H9 (cell line): ENCODE results near the gene CPT1A. TPM values are rescaled to one million over a fixed set of nuclear protein-coding genes. Genes with fewer than 3 reads are reported as not detected.

Experiments used
- DNase-seq: peaks from one replicate; pipeline ENCODE4 v3.0.0-alpha.2; 2017
- H2AFZ ChIP-seq: one replicate; pipeline ENCODE4 v1.6.1; 2013; ENCODE audit warnings: mild to moderate bottlenecking, low read length, control low read depth, moderate library complexity
- H2AK5ac ChIP-seq: 2 replicates; pipeline ENCODE4 v1.6.1; 2013; ENCODE audit warnings: low read length, control low read depth, mixed read lengths; ENCODE audit not compliant: insufficient read length
- H2BK120ac ChIP-seq: one replicate; pipeline ENCODE4 v1.6.1; 2013; ENCODE audit warnings: low read depth, mild to moderate bottlenecking, low read length, control low read depth, inconsistent platforms; ENCODE audit not compliant: poor library complexity, severe bottlenecking
- H2BK12ac ChIP-seq: 2 replicates; pipeline ENCODE4 v1.6.1; 2013; ENCODE audit warnings: low read length, control low read depth, mixed read lengths, low read depth; ENCODE audit not compliant: insufficient read length
- H2BK15ac ChIP-seq: 2 replicates; pipeline ENCODE4 v1.6.1; 2013; ENCODE audit warnings: low read depth, low read length, control low read depth
- H2BK20ac ChIP-seq: one replicate; pipeline ENCODE4 v1.6.1; 2013; ENCODE audit warnings: low read depth, mild to moderate bottlenecking, low read length, control low read depth, inconsistent platforms; ENCODE audit not compliant: poor library complexity, severe bottlenecking
- H2BK5ac ChIP-seq: 2 replicates; pipeline ENCODE4 v1.6.1; 2013; ENCODE audit warnings: low read length, control low read depth, mixed read lengths; ENCODE audit not compliant: insufficient read length
- H3K14ac ChIP-seq: 2 replicates; pipeline ENCODE4 v1.6.1; 2013; ENCODE audit warnings: low read length, control low read depth; ENCODE audit not compliant: insufficient read depth
- H3K18ac ChIP-seq: 2 replicates; pipeline ENCODE4 v1.6.1; 2013; ENCODE audit warnings: low read depth, mild to moderate bottlenecking, mixed read lengths, low read length, control low read depth; ENCODE audit not compliant: insufficient read length
- H3K23ac ChIP-seq: 2 replicates; pipeline ENCODE4 v1.6.1; 2013; ENCODE audit warnings: low read length, control low read depth, mixed read lengths, low read depth; ENCODE audit not compliant: insufficient read length
- H3K23me2 ChIP-seq: 2 replicates; pipeline ENCODE4 v1.6.1; 2013; ENCODE audit warnings: low read depth, mild to moderate bottlenecking, mixed read lengths, low read length, control low read depth; ENCODE audit not compliant: insufficient read length, poor library complexity, severe bottlenecking
- H3K27ac ChIP-seq: 2 replicates; pipeline ENCODE4 v1.5.1; 2013; ENCODE audit warnings: low read length, control low read depth, mixed read lengths, low read depth; ENCODE audit not compliant: insufficient read length
- H3K27me3 ChIP-seq: 2 replicates; pipeline ENCODE4 v1.6.1; 2013; ENCODE audit warnings: low read length, control low read depth, inconsistent platforms; ENCODE audit not compliant: insufficient read depth
- H3K4ac ChIP-seq: 2 replicates; pipeline ENCODE4 v1.6.1; 2013; ENCODE audit warnings: low read depth, mild to moderate bottlenecking, control low read depth, inconsistent platforms, low read length, moderate library complexity
- H3K4me1 ChIP-seq: 2 replicates; pipeline ENCODE4 v1.6.1; 2013; ENCODE audit warnings: low read length, control low read depth, inconsistent platforms; ENCODE audit not compliant: insufficient read depth
- H3K4me2 ChIP-seq: 2 replicates; pipeline ENCODE4 v1.6.1; 2013; ENCODE audit warnings: low read length, control low read depth, mixed read lengths; ENCODE audit not compliant: insufficient read length, insufficient read depth
- H3K56ac ChIP-seq: 2 replicates; pipeline ENCODE4 v1.6.1; 2013; ENCODE audit warnings: low read depth, mild to moderate bottlenecking, mixed read lengths, low read length, control low read depth; ENCODE audit not compliant: insufficient read length
- H3K79me1 ChIP-seq: 2 replicates; pipeline ENCODE4 v1.6.1; 2013; ENCODE audit warnings: low read depth, mild to moderate bottlenecking, moderate library complexity, low read length, control low read depth, inconsistent platforms; ENCODE audit not compliant: insufficient read depth, poor library complexity, severe bottlenecking
- H3K79me2 ChIP-seq: 2 replicates; pipeline ENCODE4 v1.6.1; 2013; ENCODE audit warnings: low read length, control low read depth, inconsistent platforms; ENCODE audit not compliant: insufficient read depth
- H3K9ac ChIP-seq: 2 replicates; pipeline ENCODE4 v1.6.1; 2013; ENCODE audit warnings: low read length, control low read depth, mixed read lengths; ENCODE audit not compliant: insufficient read length; ENCODE audit errors: extremely low read depth
- H3K9me3 ChIP-seq: one replicate; pipeline ENCODE4 v1.6.1; 2013; ENCODE audit warnings: low read depth, low read length, inconsistent platforms; ENCODE audit not compliant: control insufficient read depth
- H3T11ph ChIP-seq: one replicate; pipeline ENCODE4 v1.6.1; 2013; ENCODE audit warnings: mild to moderate bottlenecking, low read length, control low read depth, inconsistent platforms
- H4K20me1 ChIP-seq: one replicate; pipeline ENCODE4 v1.6.1; 2013; ENCODE audit not compliant: control insufficient read depth, insufficient read length, insufficient read depth
- H4K5ac ChIP-seq: 2 replicates; pipeline ENCODE4 v1.6.1; 2013; ENCODE audit warnings: low read depth, mild to moderate bottlenecking, mixed read lengths, low read length, control low read depth; ENCODE audit not compliant: insufficient read length
- H4K8ac ChIP-seq: replicated peaks from 2 replicates; pipeline ENCODE4 v1.6.1; 2013; ENCODE audit warnings: low read length, control low read depth, mixed read lengths, low read depth; ENCODE audit not compliant: insufficient read length
- H4K91ac ChIP-seq: 2 replicates; pipeline ENCODE4 v1.6.1; 2013; ENCODE audit warnings: low read depth, mild to moderate bottlenecking, moderate library complexity, mixed read lengths, low read length, control low read depth; ENCODE audit not compliant: insufficient read length
- H3K27ac Mint-ChIP-seq, 3 experiments: 2 replicates in 2 of 3; 3 replicates in 1 of 3; pipeline ENCODE4 v1.8.0; 2020 to 2021; ENCODE audit warnings: mixed read lengths in 3 of 3, mild to moderate bottlenecking in 1 of 3, moderate library complexity in 1 of 3
- H3K27me3 Mint-ChIP-seq: 2 replicates; pipeline ENCODE4 v1.8.0; 2021; ENCODE audit warnings: low read depth, mild to moderate bottlenecking, moderate library complexity, mixed read lengths
- H3K36me3 Mint-ChIP-seq, 3 experiments: 2 replicates in 2 of 3; 3 replicates in 1 of 3; pipeline ENCODE4 v1.8.0; 2020 to 2021; ENCODE audit warnings: low read depth in 3 of 3, mixed read lengths in 3 of 3; ENCODE audit not compliant: insufficient read depth in 1 of 3
- H3K4me1 Mint-ChIP-seq, 2 experiments: 2 replicates each; pipeline ENCODE4 v1.8.0; 2020; ENCODE audit warnings: mixed read lengths in 2 of 2
- H3K4me3 Mint-ChIP-seq, 2 experiments: 2 replicates in 1 of 2; 3 replicates in 1 of 2; pipeline ENCODE4 v1.8.0; 2020 to 2021; ENCODE audit warnings: mild to moderate bottlenecking in 2 of 2, mixed read lengths in 2 of 2, moderate library complexity in 1 of 2
- H3K9me3 Mint-ChIP-seq, 2 experiments: 2 replicates in 1 of 2; 3 replicates in 1 of 2; pipeline ENCODE4 v1.8.0; 2020; ENCODE audit warnings: mild to moderate bottlenecking in 2 of 2, mixed read lengths in 2 of 2, moderate library complexity in 1 of 2
- WGBS: extraction: QIAGEN DNeasy Blood & Tissue Kit; methylation state at CpG from one replicate; pipeline ENCODE4 v1.1.7; 2013; ENCODE audit warnings: missing lambda C conversion rate, low lambda C conversion rate, mixed read lengths; ENCODE audit not compliant: insufficient read length; ENCODE audit errors: extremely low coverage; 5-methylcytosine and 5-hydroxymethylcytosine counted together
- total RNA-seq: library from RNA; stranded (reverse); gene quantifications from 2 replicates; pipeline ENCODE4 v1.2.1, GENCODE V29; 2021
- TF ChIP-seq, protein P1 (sequence below): fragments of 200-600 bp; sonication (generic); conservative IDR thresholded peaks from 3 replicates; pipeline ENCODE4 v1.8.0; 2021; ENCODE audit warnings: antibody characterized with exemption, mild to moderate bottlenecking

CPT1A gene
- total RNA-seq, 1 experiment from 2014 or later, result 7.5 TPM

DNA sequence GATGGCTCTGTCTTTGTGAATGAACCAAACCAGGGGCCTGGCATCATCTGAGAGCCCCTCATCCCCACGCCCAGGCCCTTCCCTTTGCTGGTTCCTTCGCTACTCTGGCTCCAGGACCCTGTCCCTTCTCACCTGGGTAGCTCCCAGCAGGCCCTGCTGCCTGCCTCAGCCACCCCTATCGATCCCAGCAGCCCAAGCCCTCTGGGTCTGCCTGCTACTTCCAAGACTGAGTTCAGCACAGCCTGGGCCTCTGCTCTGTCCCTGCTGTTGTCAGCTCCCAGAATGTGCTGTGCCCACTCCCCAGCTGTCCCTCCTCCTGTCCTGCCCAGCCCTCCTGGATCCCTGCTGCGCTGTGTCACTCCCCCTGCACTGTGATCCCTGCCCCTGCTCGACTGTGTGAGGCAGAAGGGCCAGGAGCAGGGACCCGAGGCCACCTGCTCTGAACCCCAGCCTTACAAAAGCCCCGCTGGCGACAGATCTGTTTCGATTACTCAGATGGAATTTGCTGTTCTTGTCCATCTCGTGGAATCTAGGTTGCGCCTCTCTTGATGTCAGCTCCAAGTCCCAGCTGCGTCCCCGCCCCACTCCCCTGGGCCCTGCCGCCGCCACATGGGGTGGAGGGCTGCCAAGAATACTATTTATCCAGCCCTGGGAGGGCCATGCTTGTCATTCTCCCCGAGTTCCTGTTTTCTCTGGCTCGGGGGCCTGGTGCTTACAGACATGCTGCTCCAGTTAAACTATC lies 48.9 kb upstream of the CPT1A start:
- H3K23ac ChIP-seq, result no peak overlapping the region
- H2BK12ac ChIP-seq, result no peak overlapping the region
- Mint-ChIP-seq H3K4me1 (peaks cover 5 to 11% of the 10 kb centered on the region in 2 experiments; a peak in 3 of 4 replicates), H3K27ac (peak overlapping the region in 2 of 3 experiments; percentile 39 to 70; a peak in 2 of 7 replicates), H3K27me3 (no peaks in the 10 kb centered on the region), H3K4me3 (peak overlapping the region in 1 of 2 experiments; percentile 29; a peak in 2 of 5 replicates), H3K9me3 (no peaks in the 10 kb centered on the region), H3K36me3 (peaks cover 21 to 42% (median 28%) of the 10 kb centered on the region in 3 experiments)
- no peaks in the 10 kb centered on the region for H3K23me2 ChIP-seq
- H3K27me3 ChIP-seq, result no peaks in the 10 kb centered on the region
- H2AFZ ChIP-seq, result no peak overlapping the region
- no peaks in the 10 kb centered on the region for H3K79me2 ChIP-seq
- no peaks in the 10 kb centered on the region for H4K20me1 ChIP-seq
- H4K5ac ChIP-seq, result no peak overlapping the region
- WGBS, result no CpG with 5 or more reads among the region's 17 CpGs
- TF ChIP-seq, protein P1, sequence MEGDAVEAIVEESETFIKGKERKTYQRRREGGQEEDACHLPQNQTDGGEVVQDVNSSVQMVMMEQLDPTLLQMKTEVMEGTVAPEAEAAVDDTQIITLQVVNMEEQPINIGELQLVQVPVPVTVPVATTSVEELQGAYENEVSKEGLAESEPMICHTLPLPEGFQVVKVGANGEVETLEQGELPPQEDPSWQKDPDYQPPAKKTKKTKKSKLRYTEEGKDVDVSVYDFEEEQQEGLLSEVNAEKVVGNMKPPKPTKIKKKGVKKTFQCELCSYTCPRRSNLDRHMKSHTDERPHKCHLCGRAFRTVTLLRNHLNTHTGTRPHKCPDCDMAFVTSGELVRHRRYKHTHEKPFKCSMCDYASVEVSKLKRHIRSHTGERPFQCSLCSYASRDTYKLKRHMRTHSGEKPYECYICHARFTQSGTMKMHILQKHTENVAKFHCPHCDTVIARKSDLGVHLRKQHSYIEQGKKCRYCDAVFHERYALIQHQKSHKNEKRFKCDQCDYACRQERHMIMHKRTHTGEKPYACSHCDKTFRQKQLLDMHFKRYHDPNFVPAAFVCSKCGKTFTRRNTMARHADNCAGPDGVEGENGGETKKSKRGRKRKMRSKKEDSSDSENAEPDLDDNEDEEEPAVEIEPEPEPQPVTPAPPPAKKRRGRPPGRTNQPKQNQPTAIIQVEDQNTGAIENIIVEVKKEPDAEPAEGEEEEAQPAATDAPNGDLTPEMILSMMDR, result no peak
- no peak overlapping the region for H2BK20ac ChIP-seq
- no peaks in the 10 kb centered on the region for H3K79me1 ChIP-seq
- H3K4ac ChIP-seq, result no peak overlapping the region
- H4K8ac ChIP-seq, result no peak overlapping the region
- no peak overlapping the region for H2BK15ac ChIP-seq
- H2AK5ac ChIP-seq, result no peak overlapping the region
- no peak overlapping the region for H3K18ac ChIP-seq
- no peak overlapping the region for H3K56ac ChIP-seq
- H3K9me3 ChIP-seq, result no peaks in the 10 kb centered on the region
- H2BK120ac ChIP-seq, result no peak overlapping the region
- H4K91ac ChIP-seq, result no peak overlapping the region
- H3K9ac ChIP-seq, result no peak overlapping the region
- H3K14ac ChIP-seq, result no peak overlapping the region
- H2BK5ac ChIP-seq, result no peak overlapping the region
- H3K27ac ChIP-seq, result no peak overlapping the region
- no peaks in the 10 kb centered on the region for H3K4me1 ChIP-seq
- no peak overlapping the region for H3T11ph ChIP-seq
- no peak overlapping the region for H3K4me2 ChIP-seq
- no peak for DNase-seq
